Muscle of arm (tissue), 12 donors: ENCODE results near the gene RAVER1. TPM values are rescaled to one million over a fixed set of nuclear protein-coding genes. Genes with fewer than 3 reads are reported as not detected.
"Not testable (repeated sequence)": the region's sequence is repeated elsewhere in the genome, so short reads cannot be mapped to it uniquely, and the experiment has no call there.

Experiments
- DNase-seq: peaks from one replicate; pipeline ENCODE4 v3.0.0-alpha.2; 2013
- polyA plus RNA-seq, 12 donors: library from polyadenylated mRNA; unstranded; fragments of 120-200 nt; gene quantifications; one replicate each; pipeline ENCODE4 v1.2.1, GENCODE V29; 2013; ENCODE audit not compliant: insufficient read length in 12 of 12

Gene RAVER1
- polyA plus RNA-seq, 12 donors: 9.3 to 27.7 (median 12.1) TPM; not detected in 1

DNA sequence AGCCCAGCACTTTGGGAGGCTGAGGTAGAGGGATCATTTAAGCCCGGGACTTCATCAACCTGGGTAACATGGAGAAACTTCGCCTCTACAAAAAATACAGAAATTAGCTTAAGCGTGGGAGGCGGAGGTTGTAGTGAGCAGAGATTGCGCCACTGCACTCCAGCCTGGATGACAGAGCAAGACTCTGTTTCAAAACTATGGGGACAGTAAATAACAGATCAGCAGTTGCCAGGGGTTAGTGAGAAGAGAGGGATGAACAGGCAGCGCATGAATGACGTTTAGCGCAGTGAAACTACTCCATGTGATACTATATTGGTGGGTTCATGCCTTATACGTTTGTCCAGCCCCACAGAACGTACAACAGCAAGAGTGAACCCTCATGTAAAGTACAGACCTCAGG is 13.2 kb upstream of the RAVER1 start:
- no peak for DNase-seq

DNA sequence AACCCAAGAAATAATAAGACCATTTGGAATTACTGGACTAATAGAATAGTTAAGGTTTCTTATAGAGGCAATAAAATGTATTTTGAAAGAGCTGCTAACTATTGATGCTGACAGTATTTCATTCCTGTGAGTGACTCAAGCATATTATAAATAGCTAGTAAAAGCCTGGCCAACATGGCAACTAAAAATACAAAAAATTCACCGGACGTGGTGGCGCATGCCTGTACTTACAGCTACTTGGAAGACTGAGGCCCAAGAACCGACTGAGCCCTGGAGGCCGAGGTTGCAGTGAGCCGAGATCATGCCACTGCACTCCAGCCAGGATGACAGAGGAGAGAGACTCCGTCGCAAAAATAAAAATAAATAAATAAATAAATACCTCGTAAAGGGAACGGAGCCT is 11.5 kb upstream of the RAVER1 start:
- DNase-seq: no peak

DNA sequence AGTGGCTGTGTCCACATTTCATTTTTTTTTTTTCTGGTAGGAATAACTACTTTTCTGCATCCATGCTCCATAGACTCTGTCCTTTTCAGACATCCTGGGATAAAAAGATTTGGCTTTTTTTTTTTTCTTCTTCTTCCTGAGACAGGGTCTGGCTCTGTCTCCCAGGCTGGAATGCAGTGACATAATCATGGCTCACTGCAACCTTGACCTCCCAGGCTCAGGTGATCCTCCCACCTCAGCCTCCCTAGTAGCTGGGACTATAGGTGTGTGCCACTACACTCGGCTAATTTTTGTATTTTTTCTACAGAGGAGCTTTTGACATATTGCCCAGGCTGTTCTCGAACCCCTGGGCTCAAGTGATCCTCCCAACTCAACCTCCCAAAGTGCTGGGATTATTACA is 10.2 kb upstream of the RAVER1 start:
- no peak for DNase-seq

GRCh38 chr19:10339977-10340376 is 6.6 kb upstream of the RAVER1 start:
- no peak for DNase-seq

- DNase-seq: no peak
Measured at GRCh38 chr19:10339380-10339960, 6.1 kb upstream of the RAVER1 start, which contains the start of gene ICAM3. TSS of gene ICAM3 (minus strand) at chr19:10339624. CDS start at chr19:10339614, 10 bp downstream.

DNA sequence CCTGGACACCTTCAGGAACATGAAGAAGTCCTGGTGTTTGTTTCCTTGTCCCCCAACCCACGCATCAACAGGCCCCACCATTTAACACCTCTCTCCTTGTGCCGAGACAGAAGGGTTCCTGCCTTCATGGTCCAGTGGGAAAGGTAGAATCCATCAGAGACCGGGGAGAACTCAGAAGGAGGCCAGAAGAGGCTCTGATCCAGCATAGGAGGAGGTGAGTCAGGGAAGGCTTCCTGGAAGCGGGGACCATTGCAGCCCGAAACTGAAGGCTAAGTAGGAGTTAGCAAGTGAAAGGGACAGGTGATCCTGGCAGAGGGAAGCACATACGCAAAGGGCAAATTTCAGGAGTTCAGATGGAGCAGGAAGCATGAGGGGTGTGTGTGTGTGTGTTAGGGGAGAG is 5.6 kb upstream of the RAVER1 start:
- no peak for DNase-seq

DNA sequence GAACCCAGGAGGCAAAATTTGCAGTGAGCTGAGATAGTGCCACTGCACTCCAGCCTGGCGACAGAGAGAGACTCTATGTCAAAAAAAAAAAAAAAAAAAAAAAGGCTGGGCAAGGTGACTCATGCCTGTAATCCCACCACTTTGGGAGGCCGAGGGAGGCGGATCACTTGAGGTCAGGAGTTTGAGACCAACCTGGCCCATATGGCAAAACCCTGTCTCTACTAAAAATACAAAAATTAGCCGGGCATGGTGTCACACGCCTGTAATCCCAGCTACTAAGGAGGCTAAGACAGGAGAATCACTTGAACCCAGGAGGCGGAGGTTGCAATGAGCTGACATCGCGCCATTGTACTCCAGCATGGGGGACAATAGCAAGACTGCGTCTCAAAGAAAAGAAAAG is 3.4 kb upstream of the RAVER1 start:
- not testable (repeated sequence) for DNase-seq

- DNase-seq: no peak
Measured at GRCh38 chr19:10335352-10335985, 2.1 kb upstream of the RAVER1 start.

DNA sequence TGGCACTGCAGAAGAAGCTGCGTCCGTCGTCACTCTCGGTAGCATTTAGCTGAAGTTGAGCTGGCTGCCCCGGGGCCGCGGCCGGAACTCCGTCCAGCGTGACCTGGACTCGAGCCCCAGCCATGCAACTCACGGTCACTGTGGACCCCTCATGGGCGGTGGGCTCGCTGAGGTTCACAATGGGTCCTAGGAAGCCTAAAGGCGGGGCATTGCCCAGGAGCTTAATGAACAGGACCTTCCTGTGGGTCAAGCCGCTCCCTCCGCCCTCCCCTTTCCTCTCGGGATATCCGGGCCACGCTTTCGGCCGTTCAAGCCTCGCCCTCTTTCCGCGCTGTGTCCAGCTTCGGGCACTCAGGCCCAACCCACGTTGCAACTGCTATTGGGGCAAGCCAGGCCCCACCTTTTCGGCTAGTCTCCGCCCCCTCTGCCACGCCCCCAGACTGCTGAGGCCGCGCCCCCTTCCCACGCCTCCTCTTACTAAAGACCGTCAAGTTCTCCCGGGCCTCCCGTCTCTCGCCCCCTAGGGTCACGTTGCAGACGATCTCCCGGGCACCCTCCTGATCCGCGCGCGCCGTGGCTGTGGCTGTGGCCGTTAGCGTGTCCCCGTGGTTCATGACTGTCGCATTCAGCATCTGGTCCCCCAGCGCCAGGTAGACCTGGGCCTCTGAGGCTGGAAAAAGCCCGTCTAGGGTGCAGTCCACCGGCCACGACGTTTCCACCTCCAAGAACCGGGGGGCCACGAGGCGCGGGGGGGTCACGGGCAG is 1.4 kb upstream of the RAVER1 start:
- peak; percentile 85 for DNase-seq

GRCh38 chr19:10333758-10334587 is 644 bp upstream of the RAVER1 start:
- DNase-seq: no peak

GRCh38 chr19:10332158-10332964 is 968 bp downstream of the RAVER1 start:
- no peak for DNase-seq

DNA sequence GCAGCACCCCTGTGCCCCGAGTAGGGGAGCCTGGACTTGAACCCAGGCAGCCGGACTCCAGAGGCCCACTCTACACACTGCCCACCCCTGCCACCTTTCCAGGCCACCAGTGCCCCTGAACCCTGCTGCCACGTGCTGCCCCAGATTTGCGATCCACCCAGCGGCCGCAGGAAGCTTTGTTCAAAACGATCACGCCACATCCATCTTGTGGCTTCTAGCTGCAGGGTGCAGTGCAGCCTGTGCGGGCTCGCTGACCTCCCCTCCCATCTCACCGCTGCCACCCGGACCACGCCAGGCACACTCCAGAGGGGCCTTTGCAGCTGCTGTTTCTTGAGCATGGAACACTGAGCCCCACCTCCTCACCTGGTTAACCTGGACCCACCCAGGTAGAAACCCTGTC is 3.8 kb downstream of the RAVER1 start:
- DNase-seq: no peak

GRCh38 chr19:10328558-10329429 is 4.5 kb downstream of the RAVER1 start:
- DNase-seq: no peak

- DNase-seq: no peak
Measured at GRCh38 chr19:10327793-10328192, 5.5 kb downstream of the RAVER1 start.

- DNase-seq: no peak
Measured at GRCh38 chr19:10325732-10326131, 7.6 kb downstream of the RAVER1 start.

GRCh38 chr19:10321874-10322835 is 11.2 kb downstream of the RAVER1 start:
- no peak for DNase-seq

DNA sequence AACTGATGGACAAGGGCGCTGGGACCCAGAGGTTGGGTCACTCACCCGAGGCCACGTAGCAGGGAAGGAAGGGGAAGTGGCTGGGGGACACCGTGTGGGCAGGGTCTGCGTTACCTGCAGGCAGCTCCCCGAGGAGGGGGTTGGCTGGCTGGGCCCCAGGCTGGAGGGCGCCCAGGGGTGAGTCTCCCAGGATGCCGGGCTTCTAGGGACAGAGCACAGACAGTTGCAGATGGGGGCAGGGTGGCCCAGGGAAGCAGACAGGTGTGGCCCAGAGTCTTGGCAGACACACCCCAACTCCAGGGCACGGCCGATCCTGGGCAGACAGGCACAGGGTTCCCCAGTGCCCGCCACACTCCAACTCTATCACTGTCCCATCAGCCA is 11.9 kb downstream of the RAVER1 start:
- no peak for DNase-seq

DNA sequence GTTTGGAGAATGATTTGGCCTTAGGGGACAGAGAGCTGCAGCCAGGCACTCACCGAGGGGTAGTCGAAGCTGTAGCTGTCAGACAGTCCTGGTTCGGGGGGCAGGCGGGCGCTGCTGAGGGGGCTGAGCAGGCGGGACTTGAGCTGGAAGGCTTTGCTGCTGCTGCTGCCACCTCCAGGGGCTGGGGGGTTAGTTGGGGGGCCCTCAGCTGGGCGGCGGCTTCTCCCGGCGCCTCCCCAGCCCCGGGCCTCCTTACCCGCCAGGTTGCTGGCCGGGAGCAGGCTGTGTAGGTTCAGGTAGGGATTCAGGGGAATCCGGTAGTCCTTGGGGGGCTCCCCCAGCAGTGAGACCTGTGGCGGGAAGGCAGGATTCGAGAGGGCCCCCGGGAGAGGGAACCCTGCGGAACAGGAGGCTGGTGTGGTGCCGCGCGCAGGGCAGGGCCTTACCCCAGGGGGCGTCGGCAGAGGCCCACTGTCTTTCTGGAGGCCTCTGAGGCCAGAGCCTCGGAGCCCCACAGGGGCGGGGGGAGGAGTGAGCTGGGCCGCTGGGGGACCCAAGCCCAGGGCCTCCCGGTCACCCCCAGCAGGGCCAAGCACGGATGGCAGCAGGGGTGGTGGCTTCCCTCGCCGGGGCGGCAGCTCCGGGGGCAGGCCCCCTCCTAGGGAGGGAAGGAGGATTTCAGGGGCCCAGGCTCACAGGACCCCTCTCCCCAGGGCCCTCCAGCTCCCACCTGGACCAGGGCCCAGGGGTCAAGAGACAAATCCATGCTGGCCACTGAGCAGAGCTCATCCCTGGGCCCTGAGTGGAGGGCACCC is 12.5 kb downstream of the RAVER1 start:
- DNase-seq: no peak
